Measurements from ENCODE around the gene ZCCHC24.

The ZCCHC24 gene

DNA sequence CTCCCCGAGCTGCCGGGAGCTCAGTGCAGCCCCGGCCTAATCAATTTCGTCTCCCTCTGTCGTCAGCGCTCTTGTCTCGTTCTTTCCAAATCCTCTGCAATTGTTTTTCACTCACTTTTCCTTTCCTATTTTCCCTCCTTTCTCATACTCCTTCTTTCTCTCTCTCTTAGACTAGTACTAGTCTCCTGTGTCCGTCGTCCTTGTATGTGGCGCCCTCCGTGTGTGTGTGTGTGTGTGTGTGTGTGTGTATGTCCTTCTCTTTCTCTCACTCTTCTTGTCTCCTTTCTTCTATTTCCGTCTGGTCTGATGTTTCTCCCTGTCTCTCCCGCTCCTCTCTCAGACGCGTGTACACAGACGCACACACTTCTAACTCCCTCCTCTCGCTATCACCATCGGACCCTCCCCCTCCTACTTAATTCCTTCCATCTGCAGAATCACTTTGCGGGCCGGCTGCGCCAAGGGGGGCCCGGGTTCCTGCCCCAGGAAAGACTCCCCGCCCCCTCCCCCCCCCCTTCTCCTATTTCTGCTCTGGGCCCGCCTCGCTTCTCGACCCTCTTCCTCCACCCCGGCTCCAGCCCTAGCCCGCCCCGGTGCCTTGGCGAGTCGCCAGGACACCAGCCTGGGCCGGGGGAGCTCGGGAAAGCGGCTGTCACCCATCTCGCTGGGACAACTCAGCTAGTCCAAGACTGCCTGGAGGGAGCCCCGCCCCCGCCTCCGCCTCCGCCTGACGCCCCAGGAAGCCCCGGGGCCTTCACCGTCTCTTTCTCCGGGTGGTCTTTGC, 743 bp upstream of the ZCCHC24 start:
- DNase-seq, result no peak

DNA sequence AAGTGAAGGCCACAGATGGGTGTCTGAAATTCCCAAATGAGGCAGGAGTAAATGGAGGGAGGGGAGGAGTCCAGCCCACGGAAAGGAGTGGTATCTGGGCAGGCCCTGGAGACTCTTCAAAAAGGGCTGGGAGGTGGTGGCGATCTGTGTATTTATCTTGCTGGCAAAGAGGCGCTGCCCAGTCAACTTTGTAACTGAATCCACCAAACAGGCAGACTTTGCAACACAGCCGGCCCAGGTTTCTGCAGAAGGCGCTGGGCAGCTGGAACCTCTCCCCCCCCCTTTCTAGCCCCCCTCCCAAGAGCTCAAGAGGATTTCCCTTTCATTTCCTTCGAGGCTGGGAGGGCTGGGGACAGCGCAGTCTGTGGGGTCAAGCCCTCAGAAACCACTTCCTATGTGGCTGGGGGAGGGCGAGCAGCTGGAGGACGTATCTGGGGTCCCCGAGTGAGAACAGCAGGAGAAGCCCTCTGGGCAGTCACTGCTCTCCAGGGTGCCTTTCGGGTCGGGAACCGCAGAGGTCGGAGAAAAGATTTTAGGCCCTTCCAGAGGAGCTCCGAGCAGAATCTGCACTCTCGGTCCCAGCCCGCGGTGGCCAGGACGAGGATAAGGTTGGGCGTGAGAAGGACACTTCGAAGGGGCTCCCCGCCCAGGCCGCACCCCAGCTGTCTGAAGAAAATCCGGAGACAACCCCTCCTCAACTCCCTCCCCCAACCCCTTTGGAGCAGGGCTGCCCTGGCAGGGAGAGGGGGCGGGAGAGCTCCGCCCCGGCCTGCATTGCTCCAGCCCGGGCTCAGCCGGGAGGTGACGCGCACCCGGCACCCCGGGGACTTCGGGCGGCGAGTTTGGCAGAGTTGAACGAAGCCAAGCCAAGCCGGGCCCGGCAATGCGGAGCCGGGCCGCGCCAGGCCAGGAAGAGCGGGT, 965 bp downstream of the ZCCHC24 start:
- DNase-seq, result peak in 1 of 2 donors; percentile 33

DNA sequence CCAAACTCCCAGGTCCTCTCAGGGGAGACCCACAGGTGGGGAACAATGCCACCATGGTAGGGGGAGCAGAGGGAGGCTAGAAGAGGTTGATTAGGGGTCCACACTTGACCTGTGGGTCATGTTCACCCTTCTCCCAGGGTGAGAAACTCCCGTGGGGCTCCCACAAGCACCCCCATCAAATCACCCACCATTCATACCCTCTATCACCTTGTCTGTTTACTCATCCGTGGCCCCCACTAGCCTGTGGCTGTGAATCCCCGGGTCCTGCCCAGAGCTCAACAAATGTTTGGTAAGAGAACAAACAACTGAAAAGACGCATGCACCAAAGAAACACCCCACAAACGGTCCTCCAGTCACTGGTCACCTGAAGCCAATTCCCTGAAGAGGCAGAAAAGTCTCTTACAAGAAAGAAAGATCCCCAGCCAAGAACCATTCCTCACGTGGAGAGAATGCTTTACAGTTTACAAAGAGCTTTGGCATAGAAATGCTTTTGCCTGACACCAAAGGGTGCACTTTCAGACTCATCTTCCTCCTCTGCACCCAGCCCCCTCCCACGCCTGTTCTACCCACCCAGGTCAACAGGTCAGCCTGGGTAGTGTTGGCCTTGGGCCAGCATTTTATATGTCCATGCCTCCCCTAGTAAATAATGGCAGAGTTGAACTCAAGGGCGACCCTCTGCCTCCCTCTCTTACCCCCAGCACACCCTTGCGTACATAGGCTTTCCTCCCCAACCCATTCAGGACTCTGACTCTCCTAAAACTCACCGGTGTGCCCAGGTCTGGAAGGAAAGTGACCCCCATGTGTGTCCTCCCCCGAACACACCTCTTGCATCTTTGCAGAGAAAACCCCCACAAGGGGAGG, 1.9 kb downstream of the ZCCHC24 start:
- no peak for DNase-seq

DNA sequence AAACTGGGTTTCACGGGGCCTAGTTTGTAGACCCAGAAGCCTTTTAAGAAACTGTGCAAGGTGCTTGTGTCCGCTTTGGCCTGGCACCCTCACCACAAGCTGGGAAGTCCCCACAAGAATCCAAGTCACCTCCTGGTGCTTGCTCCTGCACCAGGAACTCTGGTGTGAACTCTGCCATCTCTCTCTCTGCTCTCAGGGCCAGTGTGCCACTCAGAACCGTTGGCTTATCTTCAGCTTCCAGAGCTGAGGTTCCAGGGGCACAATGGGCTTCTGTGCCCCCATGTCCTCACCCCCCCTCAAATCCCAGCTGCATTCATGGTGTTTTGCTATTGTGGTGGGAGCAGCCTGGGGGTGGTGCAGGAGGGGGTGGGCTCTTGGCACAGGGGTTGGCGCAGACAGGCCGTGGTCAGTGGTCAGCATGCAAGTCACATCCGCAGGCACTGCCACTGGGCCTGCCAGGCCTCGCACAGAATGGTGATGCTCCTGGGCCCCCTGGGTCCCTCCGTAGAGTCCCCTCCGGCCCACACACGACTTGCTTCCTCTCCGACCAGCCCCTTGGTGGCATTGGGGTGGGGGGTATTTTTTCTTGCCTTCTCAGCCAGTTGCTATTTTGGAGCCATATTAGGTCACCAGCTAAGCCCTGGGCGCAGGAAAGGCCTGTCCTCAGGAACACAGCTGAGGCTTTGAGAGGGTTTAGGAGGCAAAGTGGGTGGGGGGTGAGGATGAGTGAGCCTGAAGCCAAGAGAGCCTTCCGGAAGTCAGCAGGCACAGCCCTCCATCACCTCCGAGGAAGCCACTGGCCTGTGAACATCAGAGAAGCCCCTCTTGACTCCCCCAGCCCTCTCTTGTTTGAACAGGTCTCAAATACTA, 3.0 kb downstream of the ZCCHC24 start:
- peak; percentile 93 to 96 for DNase-seq

DNA sequence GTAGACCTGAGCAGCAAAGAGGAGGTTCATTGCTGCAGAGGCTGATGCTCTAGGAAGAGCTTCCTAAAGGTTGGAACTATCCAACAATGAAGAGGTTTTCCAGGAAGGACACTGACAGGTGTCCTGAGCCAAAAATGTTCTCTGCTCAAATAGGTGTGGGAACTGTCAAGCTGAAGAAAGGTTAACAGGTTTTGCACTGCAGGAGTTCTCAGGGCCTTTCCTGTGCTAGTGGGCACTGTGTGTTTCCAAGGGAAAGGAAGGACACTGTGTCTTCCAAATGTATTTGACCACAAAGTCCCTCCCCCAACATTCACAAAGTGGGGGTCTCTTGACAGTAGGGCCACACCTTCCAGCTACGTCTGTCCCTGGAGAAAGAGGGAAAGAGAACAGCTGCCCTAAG, 4.0 kb downstream of the ZCCHC24 start:
- no peak for DNase-seq

DNA sequence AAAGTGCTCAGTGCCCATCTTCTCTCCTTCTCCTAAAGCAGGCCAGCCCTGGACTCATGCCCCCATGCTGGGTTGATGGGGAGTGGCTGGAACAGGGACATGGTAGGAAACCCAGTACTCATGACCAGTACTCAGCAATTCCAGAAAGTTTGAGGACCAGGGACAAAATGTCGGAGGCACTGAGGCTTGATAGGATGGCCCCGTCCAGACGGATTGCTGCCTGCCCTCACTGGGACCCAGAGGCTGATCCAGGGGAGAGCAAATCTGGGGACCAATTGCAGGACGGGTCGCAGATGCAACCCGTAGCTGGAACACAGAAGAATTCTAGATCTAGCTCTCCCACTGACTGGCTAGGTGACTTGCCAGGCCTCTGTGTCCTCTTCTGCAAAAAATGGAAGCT, 5.1 kb downstream of the ZCCHC24 start:
- no peak for DNase-seq

DNA sequence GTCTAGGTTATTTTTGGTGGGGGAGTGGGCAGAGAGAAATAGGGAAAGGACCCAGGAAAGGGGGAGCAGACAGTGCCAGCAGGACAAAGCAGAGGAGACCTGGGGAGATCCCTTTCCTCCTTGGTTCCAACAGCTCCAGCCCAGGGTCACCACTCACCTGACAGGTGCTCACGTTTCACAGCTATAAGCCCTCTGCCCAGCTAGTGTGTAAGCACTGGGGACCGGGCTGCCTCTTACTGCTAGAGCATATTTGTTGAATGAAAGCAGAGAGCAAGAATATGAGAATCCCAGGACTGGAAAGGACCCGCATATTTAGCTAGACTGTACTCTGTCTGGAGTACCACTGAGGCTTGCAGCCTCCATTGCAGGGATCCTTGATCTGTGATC, 6.7 kb downstream of the ZCCHC24 start:
- no peak for DNase-seq

DNA sequence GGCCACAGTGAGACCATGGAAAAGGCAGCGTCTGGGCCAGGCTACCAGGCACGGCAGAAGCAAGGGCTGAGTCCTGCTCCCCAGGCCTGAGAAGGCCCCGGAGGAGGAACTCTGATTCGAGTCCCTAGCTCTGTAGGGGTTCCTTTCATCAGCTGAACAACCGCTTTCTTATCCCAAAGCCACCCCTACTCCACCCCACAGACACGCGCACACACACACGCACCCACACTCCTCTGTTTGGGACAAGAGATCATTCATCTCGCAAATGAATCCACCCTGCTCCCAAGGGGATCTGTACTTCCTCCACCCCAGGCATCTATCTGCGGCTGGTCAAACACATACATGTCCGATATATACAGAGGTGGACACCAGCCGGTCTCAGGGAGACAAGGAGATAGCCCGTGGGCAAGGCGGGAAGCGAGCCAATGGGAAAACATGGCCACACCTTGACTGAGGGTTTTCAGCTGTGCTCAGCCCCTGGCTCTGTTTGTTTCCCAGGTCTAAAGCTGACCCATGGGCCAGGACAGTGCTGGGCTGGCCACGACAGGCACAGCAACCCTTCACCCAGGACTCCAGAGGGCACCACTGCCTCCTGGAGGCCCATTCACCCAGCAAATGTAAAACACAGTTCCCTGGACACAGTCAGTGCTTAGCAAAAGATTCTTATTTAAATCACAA, 7.3 kb downstream of the ZCCHC24 start:
- DNase-seq, result peak; percentile 46 to 66

DNA sequence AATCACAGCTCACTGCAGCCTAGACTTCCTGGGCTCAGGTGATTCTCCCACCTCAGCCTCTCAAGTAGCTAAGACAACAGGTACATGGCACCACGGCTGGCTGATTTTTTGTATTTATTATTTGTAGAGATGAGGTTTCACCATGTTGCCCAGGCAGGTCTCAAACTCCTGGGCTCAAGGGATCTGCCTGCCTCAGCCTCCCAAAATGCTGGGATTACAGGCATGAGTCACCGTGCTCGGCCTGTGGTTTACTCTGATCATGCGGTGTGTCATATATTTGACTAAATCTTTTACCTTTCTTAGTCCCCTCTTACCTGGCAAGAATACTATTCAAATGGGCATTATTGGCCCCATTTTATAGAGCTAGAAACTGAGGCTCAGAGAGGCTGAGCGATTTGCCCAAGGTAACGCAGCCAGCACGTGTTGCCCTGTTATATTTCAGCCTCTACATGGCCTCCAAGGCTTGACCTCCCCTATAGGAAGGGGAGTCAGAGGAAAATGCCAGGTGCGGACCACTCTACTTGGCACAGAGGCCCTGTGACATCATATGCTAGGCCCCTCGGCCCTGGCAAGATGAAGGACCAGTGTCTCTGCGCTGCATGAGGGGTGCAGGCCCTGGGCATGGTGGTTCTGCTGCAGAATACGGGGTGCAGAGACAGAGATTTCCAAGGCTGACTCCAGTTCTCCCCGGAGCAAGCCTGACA, 8.2 kb downstream of the ZCCHC24 start:
- DNase-seq, result no peak

DNA sequence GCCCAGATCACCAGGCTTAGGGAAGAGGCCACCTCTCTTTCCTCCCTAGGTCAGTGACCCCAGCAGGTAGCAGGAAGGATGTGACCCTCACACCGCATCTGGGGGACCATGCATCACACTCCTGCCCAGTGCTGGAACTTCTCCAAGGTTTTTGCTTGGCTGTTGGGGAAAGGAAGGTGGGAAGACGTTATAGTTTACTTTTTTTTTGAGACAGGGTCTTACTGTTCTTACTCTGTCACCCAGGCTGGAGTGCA, 8.6 kb downstream of the ZCCHC24 start:
- DNase-seq, result no peak

DNA sequence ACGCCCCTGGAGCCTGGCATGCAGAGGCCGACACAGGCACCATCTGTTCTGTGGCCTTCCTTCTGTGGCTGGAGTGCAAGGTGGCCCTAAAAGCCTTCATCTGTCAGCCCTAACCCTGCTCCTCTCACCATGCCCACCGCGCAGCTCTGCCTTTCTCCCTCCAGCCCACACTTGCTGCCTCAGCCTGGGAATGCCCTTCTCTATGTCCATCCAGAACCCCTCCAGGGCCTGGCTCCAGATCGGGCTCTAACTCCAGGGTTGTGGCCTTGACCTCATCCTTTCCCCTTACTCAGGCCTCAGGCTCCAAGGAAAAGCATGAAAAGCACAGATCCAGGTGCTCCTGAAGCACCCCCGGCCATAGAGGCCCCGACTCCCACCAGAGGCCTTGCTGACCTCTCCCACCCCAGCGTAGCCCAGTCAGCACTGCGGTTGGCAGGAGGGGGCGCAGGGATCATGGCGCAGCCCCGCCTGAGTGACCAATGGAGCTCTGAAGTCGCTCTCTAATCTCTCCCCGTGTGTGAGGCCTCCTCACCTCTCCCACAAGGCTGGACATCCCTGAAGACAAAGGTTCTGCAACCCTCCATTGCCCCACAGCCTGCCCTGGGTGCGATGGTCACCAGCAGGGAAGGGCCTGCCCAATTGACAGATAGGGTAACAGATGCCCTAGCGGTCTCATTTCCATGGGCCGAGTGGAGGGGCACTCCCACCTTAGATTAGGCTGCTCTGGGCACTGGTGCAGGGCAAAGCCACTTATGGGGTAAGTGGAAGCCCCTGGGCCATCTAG, 9.2 kb downstream of the ZCCHC24 start:
- no peak for DNase-seq

DNA sequence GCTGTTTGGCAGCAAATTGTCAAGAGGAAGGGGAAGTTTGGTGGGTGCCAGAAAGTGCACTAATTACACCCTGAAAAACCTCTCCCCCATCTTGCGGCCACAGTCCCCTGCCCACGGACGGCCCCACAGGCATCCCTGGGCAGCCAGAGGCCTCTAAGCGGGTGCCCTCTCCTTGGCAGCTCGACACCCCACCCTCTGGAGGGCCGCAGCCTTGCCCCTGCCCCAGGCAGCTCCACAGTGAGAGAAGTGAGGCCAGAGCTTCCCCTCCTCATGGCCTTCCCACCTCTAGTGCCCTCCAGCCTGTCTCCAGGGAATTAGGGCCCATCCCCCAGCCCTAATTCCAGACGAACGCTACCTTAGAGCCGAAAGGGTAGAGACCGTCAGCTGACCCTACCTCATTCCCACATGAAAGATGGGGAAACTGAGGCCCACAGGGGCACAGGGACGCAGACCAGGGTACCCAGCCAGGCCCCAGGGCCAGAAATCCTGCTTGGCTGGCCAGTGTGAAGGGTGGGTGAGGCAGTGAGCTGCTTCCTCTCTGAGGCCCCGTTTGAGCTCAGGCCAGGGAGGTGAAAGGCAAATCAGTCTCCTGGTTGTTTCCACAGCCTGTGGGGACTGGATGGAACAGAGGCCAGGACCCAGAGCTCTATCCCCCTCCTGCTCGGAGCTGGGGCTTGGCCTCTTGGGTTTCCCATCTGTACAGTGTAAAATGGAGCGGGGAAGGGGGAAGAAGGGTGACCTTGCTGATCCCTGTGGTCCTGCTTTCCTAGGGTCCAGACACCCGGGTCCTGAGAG, 10.0 kb downstream of the ZCCHC24 start:
- no peak for DNase-seq

DNA sequence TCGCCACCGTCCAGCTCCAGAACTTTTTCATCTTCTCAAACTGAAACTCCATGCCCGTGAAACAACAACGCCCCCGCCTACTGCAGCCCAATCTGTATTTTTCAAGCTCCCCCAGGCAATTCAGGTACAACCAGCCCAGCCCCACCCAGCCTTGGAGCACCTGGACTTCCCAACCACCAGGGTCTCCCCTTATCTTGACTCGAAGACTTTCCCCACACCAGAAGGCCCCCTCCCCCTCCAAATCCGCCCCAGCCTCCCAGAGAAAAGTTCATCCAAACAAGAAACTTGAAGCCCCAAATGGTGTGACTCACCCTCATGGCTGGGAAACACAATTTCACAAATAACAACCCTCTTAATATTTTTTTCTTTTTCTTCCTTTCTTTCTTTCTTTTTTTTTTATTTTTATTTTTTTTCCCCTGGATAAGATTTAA, 10.6 kb downstream of the ZCCHC24 start:
- DNase-seq, result no peak

DNA sequence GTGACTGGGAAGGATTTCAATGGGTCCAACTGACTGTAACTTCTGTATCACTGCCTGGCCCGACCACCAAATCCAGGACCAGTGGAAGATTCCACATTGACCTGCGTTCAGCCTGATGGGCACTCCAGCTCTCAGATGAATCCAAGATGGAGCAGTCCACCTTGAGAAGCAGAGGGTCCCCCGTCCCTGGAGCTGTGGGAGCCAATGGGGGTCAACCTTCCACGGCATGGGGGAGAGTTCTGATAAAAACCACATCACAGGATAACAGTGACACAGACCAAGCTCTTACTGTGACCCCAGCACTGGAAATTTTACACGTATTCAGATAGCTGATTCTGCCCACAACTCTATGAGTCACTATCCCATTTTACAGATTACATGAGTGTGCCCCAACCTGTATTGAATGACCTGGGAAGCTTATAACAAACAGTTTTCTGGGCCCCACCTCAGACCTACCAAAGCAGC, 11.2 kb downstream of the ZCCHC24 start:
- no peak for DNase-seq

DNA sequence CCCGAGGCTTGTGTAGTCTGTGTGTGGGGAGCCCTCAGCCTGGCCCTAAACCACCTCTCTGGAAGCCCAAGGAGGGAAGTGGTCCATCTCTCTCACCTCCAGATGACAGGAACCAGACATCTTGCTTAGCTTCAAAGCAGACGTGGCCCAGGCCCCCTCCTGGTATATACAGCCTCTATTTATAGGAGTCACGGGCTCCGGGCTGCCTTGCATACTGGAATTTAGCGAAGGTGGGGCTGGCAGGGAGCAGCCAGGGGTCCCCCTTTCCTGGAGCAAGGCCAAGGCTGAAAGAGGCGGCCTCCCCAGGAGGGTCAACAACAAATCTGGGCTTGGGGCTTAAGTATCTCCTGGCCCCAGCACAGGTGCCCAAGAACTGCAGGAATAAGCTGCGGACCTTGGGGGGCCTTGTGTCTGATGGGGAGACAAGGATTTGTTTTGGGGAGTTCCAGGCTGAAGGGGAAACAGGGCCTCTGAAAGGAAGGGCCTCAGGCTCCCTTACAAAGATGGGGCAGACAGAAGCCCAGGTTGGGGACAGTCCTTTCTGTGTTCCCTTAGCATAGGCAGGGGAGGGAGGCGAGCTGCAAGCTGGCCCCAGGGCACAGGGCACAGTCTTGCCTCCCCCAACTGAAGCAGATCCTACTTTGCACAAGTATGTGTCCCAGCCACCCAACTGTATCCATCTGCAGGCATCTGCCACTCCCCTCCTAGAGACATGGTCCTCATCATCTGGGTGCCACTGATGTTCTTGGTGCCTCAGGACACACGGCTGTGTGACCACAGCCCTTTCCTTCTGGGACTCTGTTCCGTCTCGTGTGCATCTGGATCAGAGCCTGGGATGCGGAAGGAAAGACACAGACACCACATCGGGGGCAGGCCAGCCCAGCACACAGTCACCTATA, 11.9 kb downstream of the ZCCHC24 start:
- DNase-seq, result no peak

DNA sequence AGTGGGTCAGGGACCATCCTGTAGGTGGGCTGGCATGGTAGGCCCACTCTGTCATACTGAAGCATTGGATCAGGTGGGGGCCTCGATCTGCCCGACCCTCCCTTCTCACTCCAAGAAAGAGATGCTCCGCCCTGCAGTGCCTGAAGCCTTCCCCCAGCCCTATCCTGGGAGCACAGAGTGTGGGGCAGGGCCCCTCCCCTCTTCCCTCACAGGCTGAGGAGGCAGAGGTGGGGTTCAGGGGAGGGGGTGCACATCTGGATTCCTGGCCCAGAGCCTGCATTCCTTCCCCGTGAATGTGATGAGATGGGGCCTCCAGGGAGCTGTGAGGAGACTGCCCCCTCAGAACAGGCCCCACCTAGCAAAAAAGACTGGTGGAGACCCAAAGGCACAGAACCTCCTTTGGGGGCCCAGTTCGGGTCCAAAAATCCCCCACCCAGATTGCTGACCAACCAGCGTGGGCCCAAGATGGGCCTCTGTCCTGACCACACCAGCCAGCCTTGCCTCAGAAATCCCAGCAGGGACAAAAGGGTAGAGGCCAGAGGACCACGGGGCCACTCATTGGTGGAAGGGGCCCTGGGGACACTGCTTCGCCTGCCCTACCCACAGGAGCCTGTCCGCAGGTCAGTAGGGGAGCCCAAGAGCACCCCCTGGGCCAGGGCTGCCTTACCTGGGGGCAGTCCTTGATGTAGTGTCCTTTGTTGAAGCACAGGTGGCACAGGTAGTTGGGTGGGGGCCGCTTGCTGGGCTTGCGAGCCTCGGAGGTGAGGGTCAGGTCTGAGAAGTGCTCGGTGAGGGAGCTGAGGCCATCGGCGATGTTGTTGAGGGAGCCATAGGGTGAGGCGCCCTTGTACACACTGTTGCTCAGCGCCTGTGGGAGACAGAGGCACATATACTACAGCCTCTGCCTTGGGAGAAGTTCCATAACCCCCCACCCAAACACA, 13.3 kb downstream of the ZCCHC24 start:
- no peak for DNase-seq

DNA sequence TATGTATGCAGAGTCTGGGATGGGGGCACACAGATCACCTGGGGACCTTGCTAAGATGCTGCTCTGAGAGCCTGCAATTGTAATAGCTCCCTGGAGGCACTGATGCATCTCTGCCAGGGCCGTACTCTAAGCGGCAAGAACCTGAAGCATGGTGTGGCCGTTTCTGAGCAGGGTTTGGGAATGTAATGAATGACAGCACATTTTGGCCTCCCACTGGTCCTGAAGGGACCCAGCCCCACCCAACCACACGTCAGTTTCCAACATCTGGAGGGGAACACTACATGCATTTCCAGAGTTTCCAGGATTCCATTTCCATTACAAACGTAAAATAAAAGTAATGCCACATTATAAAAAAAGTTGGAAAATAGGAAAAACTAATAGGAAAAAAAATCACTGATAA, 14.0 kb downstream of the ZCCHC24 start:
- no peak for DNase-seq
